ENCODE results near the gene SLAMF6. TPM values are rescaled to one million over a fixed set of nuclear protein-coding genes. Genes with fewer than 3 reads are reported as not detected.
"Not testable (repeated sequence)": the region's sequence is repeated elsewhere in the genome, so short reads cannot be mapped to it uniquely, and the experiment has no call there.

The SLAMF6 gene
- total and polyA plus RNA-seq, 12 donors: 0.11 to 1.8 (median 0.97) TPM; not detected in 1

DNA sequence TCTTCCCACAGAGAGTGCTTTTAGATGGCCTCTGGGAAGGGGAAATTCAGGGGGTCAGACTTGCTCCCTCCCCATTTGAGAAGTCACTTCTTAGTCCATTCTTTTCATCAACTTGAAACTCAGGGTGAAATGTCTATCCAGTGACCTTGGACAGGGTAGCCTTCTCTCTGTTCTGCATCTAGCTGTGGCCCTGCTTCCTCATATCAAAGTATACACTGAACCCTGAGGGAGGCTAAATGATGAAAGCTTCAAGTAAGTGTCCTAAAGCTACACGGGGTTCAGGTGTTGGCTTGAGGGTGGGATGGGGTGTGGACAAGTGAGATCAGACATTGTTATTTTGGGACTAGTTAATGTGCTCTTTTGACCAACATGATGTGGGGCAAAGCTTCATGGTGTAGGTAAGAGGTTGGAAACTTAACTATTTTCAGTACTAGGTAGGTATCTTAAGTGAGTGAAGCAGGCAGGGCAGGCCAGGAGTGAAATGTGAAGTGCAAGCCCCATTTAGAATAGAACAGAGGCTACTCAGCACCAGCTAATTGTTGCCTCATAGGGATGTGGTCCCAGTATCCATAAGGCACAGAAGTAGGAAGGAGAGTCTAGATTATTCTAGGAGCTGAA is 41.0 kb downstream of the SLAMF6 start:
- no peak for DNase-seq
- no peak for TF ChIP-seq POLR2A (IDR thresholded peaks at IDR 0.05)
- TF ChIP-seq, protein P1, sequence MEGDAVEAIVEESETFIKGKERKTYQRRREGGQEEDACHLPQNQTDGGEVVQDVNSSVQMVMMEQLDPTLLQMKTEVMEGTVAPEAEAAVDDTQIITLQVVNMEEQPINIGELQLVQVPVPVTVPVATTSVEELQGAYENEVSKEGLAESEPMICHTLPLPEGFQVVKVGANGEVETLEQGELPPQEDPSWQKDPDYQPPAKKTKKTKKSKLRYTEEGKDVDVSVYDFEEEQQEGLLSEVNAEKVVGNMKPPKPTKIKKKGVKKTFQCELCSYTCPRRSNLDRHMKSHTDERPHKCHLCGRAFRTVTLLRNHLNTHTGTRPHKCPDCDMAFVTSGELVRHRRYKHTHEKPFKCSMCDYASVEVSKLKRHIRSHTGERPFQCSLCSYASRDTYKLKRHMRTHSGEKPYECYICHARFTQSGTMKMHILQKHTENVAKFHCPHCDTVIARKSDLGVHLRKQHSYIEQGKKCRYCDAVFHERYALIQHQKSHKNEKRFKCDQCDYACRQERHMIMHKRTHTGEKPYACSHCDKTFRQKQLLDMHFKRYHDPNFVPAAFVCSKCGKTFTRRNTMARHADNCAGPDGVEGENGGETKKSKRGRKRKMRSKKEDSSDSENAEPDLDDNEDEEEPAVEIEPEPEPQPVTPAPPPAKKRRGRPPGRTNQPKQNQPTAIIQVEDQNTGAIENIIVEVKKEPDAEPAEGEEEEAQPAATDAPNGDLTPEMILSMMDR (IDR thresholded peaks at IDR 0.05): no peak
- no peaks in the 10 kb centered on the region for H3K36me3 ChIP-seq (replicated peaks in 1 of 2)
- H3K27me3 ChIP-seq: no peaks in the 10 kb centered on the region
- no peak overlapping the region for H3K27ac ChIP-seq
- intact Hi-C loops (cut with DNase I): no loop called here
- H3K9me3 ChIP-seq (replicated peaks in 1 of 3): no peaks in the 10 kb centered on the region
- WGBS, 4 donors: 43 to 83% (median 46%) methylated on average over 1 of the region's 1 CpG
- H3K4me1 ChIP-seq (replicated peaks in 1 of 2): no peaks in the 10 kb centered on the region
- H3K4me3 ChIP-seq: no peak overlapping the region

DNA sequence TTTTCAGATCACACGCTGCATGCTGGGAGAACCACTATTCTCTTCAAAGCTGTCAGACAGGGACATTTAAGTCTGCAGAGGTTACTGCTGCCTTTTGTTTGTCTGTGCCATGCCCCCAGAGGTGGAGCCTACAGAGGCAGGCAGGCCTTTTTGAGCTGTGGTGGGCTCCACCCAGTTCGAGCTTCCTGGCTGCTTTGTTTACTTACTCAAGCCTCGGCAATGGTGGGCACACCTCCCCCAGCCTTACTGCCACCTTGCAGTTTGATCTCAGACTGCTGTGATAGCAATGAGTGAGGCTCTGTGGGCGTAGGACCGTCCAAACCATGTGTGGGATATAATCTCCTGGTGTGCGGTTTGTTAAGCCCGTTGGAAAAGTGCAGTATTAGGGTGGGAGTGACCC is 42.3 kb downstream of the SLAMF6 start:
- WGBS, 4 donors: 77 to 85% (median 83%) methylated on average over 5 to 7 of the region's 7 CpGs
- DNase-seq; H3K4me1 ChIP-seq (replicated peaks in 1 of 2); H3K9me3 ChIP-seq (replicated peaks in 1 of 3); H3K27me3 ChIP-seq; H3K36me3 ChIP-seq (replicated peaks in 1 of 2); H3K27ac ChIP-seq; H3K4me3 ChIP-seq; intact Hi-C loops (cut with DNase I): not testable (repeated sequence)

DNA sequence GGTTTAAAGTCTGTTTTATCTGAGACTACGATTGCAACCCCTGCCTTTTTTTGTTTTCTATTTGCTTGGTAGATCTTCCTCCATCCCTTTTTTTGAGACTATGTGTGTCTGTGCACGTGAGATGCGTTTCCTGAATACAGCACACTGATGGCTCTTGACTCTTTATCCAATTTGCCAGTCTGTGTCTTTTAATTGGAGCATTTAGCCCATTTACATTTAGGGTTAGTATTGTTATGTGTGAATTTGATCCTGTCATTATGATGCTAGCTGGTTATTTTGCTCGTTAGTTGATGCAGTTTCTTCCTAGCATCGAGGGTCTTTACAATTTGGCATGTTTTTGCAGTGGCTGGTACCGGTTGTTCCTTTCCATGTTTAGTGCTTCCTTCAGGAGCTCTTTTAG is 44.0 kb downstream of the SLAMF6 start:
- H3K36me3 ChIP-seq (replicated peaks in 1 of 2); H3K4me3 ChIP-seq; intact Hi-C loops (cut with DNase I); H3K27me3 ChIP-seq; DNase-seq; H3K9me3 ChIP-seq (replicated peaks in 1 of 3); H3K4me1 ChIP-seq (replicated peaks in 1 of 2); H3K27ac ChIP-seq: not testable (repeated sequence)
- WGBS, 4 donors: 72 to 84% (median 78%) methylated on average over 6 of the region's 6 CpGs

DNA sequence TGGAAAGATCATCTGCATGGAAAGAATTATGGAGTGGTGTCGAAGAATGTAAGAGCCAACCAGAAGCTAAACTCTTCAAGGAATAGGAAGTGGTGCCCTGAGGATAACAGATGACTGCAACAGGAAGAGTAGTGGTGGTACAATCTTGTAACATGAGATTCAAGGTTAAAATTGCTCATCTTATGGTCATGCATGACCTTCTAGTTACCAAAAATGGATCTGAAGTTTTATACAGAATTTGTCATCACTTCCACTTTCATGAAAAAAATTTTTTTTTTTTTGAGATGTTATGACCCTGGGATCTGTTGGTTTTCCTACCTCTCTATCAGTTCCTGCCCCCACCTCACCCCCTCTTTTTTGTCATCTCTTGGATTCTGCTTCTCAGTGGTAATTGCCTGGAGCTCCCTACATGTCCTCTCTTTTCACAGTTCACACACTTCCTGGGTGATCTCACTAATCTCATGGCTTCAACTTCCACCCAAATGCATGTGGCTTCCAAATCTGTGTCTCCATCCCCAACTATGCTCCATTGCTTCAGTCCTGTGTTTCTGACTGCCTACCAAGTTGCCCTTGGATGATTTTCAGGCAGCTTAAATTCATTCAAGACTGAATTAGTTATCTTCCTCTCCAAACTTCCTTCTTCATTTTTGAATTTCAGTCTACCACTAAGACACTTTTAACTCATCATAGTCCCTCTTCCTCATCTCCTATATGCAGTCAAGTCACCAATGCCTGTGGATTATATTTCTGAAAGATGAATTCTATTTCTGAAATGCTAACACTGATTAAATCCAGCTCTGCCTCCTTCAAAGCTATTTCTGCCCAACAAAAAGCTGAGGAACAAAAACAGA is 48.4 kb downstream of the SLAMF6 start:
- Histone ChIP-seq H3K27ac (no peak overlapping the region), H3K4me3 (no peak overlapping the region), H3K36me3 (replicated peaks in 1 of 2) (no peaks in the 10 kb centered on the region), H3K9me3 (replicated peaks in 1 of 3) (no peaks in the 10 kb centered on the region), H3K4me1 (replicated peaks in 1 of 2) (no peaks in the 10 kb centered on the region), H3K27me3 (no peaks in the 10 kb centered on the region)
- intact Hi-C loops (cut with DNase I): no loop called here
- TF ChIP-seq, protein P1 (IDR thresholded peaks at IDR 0.05): no peak
- TF ChIP-seq POLR2A (IDR thresholded peaks at IDR 0.05): no peak
- no peak for DNase-seq
- WGBS, 4 donors: 67 to 93% (median 86%) methylated on average over 1 of the region's 1 CpG

DNA sequence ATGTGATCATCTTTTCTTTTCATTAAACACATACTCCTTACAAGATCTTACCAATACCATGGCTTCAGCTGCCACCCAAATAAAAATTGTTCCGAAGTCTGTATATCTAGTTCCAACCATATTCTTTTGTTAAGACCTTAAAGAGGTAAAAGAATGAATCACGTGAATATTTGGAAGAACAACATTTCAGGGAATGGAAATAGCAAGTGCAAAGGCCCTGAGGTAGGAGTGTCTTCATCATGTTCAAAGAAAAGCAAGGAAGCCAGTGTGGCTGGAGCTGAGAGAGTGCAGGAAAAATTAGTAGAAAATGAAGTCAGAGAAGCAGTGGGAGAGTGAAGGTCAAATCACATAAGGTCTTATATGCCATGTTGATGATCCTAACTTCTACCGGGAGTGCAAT is 50.9 kb downstream of the SLAMF6 start:
- H3K9me3 ChIP-seq (replicated peaks in 1 of 3): no peaks in the 10 kb centered on the region
- no peaks in the 10 kb centered on the region for H3K27me3 ChIP-seq
- H3K36me3 ChIP-seq (replicated peaks in 1 of 2): no peaks in the 10 kb centered on the region
- 78 to 81% (median 80%) methylated on average over 3 of the region's 3 CpGs for WGBS, 4 donors
- DNase-seq: no peak
- no peak overlapping the region for H3K4me3 ChIP-seq
- intact Hi-C loops (cut with DNase I): no loop called here
- no peak for TF ChIP-seq POLR2A (IDR thresholded peaks at IDR 0.05)
- TF ChIP-seq, protein P1 (IDR thresholded peaks at IDR 0.05): no peak
- H3K4me1 ChIP-seq (replicated peaks in 1 of 2): no peaks in the 10 kb centered on the region
- H3K27ac ChIP-seq: no peak overlapping the region
